Activated CD4-positive, alpha-beta T cell treated with anti-CD3 and anti-CD28 coated beads, Interleukin-2, amount 50 U/mL, for 24 hours (primary cell): Measurements from ENCODE around the gene DPP6.

ENCODE experiments used
- DNase-seq, 2 donors: peaks; one replicate each; pipeline ENCODE4 v3.0.0-alpha.2; 2020; ENCODE audit warnings: low read depth in 1 of 2, low spot score in 1 of 2

Gene DPP6

DNA sequence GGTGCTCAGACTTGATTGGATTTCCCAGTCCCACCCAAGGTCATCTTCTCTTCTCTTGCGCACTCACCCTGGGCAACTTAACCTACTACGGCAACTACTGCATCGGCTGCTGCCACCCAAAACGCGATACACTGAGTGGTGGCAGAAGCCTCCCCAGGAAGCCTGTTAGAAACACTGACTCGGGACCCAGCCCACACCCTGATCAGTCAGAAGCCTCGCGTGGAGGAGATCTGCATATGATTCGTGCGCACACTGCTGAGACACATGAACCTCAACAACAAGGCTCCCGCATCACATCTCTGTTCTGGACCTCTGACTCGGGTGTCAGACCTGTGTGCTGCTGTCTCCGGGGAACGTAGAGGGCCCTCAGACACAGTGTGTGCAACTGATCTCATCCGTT, 531.3 kb downstream of the DPP6 start:
- DNase-seq = no peak

DNA sequence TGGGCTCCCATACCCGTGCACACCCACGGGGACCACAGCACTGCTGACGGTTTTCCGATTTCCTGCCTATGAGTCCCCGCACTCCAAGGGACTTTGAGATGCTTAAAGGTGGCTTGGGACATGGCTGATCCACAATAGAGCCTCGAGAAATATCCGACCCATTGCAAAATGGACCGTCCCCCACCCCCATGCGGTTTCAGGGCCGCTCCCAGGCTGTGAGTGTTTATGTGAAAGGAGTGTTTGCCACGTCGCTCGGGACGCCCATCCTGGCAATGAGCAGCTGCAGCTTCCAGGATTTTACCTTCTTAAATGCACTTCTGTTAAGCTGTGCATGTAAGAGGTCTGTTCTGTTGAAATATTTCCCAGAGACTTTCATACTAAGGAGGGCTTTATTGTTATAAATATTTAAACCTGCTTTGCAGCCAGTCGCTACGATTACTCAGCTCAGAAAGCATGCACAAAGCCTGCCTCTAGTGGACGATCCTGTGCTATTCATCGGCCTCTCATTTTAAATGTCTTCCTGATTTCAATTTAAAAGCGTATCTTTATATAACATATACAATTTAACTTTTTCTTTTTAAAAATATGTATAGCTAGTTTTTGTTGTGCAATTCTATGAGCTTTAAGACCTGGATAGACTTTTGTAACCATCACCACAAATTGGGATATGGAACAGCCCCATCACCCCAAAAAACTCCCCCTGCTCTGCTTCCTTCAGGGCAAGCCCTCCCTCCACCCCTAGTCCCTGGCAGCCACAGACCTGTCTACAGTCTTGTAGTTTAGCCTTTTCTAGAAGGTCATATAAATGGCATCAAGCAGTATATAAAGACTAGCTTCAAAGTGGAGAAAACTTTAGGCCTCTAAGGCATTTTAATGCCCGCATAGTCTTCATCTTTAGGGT, 532.4 kb downstream of the DPP6 start:
- DNase-seq = no peak

GRCh38 chr7:154587792-154588191, 535.6 kb downstream of the DPP6 start:
- no peak for DNase-seq

- no peak for DNase-seq
Observed at GRCh38 chr7:154591544-154591943, 539.3 kb downstream of the DPP6 start.

DNA sequence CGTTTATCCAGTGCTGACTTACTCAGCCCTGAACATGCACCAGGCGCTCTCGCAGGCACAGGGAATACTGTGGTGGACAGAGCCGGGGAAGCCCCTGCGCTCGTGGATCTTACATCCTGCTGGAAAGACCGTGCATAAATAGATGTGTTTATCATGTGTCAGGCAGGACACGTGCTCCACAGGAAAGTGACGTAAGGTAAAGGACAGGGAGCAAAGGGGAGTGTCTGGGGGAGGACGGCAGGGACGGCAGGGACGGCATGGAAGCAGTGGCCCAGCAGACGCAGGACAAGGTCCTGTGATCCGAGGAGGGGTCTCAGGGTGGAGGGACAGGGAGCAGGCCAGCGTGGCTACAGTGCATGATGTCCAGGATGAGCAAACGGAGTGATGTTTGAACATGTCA, 540.2 kb downstream of the DPP6 start:
- DNase-seq = no peak

- no peak for DNase-seq
Observed at GRCh38 chr7:154598396-154598795, 546.2 kb downstream of the DPP6 start.

GRCh38 chr7:154598864-154599263, 546.7 kb downstream of the DPP6 start:
- DNase-seq = no peak

- no peak for DNase-seq
Observed at GRCh38 chr7:154610903-154611302, 558.7 kb downstream of the DPP6 start.

DNA sequence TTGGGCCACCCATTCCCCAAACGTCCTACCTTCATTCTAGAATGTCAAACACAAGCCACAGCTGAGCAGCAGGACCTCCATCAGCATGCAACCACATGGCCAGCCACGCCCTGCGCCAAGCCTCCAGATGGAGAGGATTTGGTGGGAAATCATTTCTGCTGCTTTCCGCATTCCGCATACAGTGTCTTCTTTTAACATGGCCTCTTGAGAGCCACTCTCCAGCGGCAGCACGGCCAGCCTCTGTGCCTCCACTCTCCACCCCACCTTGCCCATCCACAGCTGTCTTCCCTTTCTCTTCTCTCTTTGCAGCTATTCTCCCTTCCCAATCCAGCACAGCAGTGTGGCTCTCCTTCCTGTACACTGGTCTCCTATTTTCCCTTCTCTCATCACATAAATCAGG, 561.6 kb downstream of the DPP6 start:
- DNase-seq = no peak

- no peak for DNase-seq
Observed at GRCh38 chr7:154620141-154620755, 568.0 kb downstream of the DPP6 start.

DNA sequence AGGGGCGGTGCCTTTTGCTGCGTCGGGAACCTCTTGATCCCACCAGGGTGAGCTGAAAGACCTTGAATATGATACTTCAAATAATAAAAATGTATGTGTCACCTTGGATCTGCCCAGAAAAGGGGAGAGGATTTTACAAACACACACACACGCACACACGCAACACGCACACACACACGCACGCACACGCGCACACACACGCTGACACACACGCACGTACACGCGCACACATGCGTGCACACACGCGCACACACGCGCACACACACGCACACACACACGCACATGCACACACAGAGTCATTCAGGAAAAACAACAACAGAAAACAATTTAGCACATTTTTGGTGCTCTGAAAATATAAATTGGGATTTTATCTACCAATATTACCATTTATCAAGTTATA, 571.2 kb downstream of the DPP6 start:
- DNase-seq = no peak

DNA sequence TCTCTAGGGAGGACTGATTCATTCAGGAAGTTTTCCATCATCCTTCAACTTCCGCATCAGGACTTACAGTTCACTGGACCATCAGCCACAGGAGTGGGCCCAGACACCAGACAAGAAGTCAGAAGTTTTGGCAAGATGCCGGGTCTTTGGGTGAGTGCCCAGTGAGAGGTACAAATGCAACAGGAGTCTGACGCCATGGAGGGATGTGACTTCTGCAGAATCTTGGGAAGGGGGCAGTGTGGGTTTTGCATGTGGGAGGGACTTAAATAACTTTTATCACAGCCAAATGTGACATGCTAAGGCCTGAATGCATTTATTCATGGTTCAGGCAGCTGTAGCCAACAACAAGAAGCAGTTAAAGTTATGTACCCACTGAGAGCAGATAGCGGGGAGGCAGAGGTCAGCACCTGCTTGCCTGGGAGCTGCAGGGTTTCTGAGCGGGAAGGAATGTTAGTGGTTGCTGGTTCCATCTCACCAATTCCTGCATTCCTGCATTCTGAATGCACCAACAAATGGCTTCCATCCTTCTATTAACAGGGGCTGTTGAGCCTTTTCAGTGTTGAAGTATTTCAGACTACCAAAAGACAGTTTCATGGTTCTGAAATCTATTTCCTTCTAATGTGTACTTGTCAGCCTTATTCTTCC, 575.6 kb downstream of the DPP6 start:
- DNase-seq = no peak

DNA sequence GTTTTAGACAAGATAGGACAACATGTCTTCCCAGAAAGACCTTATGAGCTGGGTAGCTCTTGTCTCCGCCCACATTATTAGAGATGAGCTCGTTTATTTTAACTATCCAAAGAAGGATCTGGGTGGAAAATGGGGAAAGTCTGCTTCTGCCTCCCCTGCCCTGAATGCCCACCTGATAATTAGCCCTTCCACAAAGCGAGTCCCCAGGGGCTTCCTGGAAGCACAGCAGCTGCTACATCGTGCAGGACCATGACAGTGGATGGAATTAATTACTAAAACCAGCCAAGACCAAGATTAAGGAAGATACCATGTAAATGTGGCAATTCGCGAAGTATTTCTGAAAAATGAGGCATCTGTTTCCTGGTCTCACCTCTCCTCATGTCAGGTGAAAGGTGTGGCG, 576.4 kb downstream of the DPP6 start:
- DNase-seq = no peak

- no peak for DNase-seq
Observed at GRCh38 chr7:154631162-154631561, 579.0 kb downstream of the DPP6 start.

GRCh38 chr7:154633641-154634040, 581.4 kb downstream of the DPP6 start:
- DNase-seq = no peak

GRCh38 chr7:154638286-154638685, 586.1 kb downstream of the DPP6 start:
- no peak for DNase-seq

DNA sequence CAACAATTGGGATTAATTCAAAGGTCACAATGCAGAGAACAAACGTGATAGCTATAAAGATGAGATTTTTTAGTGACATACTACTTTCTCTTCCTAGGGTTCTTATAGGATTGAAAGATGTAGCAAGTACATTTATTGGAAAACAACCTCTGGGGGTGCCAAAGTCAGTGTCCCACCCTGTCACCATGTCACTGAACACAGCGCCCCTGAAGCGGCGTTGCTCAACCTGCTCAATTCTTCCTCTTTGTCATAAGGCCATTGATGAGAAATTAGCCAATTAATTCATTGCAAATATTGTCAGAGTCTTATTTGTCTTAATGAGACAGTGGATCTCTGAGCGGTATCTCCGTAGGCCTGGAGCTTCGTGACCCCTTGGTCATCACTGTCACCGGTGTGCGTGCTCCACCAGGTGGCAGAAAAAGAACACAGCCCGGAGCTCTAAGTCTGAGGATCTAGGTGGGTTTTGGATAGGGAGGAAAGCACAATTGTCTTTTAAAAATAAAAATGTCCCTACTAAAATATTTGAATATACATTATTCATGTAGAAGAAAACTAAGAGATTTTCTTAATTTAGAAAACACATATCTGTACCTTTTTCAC, 588.2 kb downstream of the DPP6 start:
- no peak for DNase-seq

DNA sequence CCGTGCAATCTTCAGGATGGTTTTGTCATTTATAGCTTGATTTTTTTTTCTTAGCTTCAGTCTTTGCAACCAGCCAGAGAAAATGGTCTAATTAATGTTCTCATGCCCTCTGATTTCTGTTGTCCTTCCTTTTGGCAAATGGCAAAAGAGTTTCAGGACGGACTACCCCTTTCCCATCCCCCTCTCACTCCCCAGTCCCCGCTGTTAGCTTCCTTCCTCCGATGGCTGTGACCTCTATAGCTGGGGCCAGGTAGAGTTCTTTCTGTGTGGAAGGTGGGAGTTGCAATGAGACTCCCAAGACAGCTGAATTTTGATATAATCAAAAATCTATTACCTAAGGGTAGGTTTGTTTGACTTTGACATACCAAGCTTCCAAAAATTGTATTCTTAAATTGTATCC, 588.7 kb downstream of the DPP6 start:
- DNase-seq = no peak

DNA sequence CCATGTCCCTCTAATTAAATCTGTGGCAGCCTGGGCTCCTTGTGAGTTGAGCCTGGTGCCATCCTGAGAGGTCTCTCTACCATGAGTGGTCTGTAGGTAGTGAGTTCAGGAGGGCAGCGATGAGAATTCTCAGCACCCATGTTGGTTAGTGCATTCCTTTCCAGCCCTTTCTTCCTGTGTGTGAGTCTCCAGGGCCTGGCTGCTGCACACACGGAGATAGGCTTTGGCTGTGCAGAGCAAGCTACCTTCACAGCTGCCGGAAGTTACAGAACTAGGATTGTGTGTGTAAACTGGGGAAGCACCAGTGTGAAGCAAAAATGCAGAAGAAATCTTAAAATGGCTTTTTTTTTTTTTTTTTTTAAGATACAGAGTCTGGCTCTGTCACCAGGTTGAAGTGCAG, 592.2 kb downstream of the DPP6 start:
- DNase-seq = no peak

- DNase-seq = no peak
Observed at GRCh38 chr7:154646126-154647013, 594.2 kb downstream of the DPP6 start.

DNA sequence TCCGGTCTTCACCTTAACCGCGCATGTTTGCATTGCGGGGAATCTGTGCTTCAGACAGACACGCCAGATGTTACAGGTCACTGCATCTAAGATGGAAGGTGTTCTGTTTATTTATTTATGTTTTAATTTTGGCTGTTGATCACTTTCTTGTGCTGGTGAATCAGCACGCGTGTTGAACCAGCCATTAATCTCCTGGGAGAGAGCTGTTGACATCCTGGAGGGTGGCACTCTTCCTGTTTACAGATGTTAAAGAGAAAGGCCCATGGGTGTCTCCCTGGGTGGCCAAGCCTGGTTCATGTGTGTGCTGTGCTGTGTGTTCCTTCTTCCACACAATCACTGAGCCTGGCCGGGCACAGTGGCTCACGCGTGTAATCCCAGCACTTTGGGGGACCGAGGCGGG, 595.4 kb downstream of the DPP6 start:
- DNase-seq = no peak
